ENCODE measurements around the gene PCDHA2.
"Not testable (repeated sequence)": the region's sequence is repeated elsewhere in the genome, so short reads cannot be mapped to it uniquely, and the experiment has no call there.

The PCDHA2 gene

DNA sequence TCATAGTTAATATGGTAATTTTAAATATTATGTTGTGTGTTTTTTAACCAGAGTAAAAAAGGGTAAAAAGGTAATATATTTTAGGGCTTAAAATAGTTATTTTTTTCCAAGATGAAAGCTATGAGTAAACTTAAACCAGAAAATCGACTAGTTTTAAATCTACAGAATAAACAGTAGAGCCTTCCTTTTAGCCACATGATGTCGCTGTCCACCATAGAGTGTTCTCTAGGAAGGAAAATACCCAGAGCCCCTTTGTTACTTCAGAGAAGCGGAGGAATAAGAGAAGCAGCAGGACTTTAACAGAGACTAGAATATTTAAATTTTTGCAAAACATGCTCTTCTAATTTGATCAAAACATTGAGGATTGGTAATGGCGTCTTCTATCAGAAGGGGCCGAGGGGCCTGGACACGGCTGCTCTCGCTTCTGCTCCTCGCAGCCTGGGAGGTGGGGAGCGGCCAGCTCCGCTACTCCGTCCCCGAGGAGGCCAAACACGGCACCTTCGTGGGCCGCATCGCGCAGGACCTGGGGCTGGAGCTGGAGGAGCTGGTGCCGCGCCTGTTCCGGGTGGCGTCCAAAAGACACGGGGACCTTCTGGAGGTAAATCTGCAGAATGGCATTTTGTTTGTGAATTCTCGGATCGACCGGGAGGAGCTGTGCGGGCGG lies at the start of gene PCDHA2:
Gene PCDHA2, plus strand, starts transcription at position 258 of the 664 bp plus-strand sequence.
- DNase-seq, result no peak

DNA sequence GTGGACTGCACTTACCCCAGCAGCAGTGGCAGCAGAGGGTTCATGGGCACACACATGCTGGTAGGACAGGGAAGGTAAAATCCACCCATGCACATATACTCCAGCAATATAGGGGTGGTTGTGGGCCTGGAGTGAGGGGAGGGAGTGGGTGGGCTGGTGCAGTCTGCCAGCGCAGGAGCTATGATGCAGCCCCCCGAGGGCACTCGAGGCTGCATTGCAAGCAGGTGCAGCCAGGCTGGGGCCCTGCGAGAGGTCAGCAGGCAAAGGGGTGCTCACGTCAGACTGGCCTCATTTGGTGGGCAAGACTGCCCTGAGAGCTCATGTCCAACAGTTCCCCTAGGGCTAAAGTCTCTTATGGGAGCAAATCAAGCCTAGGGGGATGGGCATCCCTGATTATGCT lies 41.1 kb upstream of the PCDHA2 start:
- no peak for DNase-seq

DNA sequence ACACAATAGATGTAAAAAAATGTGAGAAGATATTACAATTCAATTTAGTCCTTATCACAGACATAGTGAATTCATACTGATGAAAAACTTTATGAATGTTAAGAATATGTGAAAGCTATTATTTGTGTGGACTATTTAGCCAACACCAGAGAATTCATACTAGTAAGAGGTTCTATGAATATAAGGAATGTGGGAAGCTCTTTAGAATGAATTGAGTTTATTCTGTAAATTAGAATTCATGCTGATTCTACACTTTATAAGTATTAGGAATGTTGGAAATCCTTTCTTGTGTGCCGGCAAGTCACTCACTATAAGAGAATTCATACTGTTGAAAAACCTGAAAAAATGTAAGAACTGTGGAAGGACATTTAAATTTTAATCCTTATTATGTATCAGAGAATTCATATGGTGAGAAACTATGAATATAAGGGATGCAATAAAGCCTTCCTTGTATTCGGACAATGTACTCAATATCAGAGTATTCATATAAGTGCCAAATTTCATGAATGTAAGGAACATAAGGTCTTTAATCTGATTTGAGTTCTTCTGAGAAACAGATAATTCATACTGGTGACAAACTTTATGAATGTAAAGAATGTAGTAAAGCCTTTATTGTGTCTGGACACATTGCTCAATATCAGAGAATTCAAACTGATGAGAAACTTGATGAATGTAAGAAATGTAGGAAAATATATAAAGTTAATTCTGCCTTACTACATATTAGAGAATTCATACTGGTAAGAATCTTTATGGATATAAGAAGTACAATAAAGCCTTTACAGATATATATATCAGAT lies 30.3 kb upstream of the PCDHA2 start:
- no peak for DNase-seq

DNA sequence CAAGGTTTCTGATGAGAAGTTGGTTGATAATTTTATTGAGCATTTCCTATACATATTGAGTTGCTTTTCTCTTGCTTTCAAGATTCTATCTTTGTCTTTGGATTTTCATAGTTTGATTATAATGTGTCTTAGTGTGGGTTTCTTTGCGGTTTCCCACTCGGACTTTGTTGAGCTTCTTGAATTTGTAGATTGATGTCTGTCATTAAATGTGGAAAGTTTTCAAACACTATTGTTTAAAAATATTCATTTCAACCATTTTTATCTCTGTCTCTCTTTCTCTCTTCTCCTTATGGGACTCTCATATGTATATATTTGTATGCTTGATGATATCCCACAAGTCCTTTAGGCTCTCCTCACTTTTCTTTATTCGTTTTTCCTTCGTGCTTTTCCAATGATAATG lies 27.2 kb upstream of the PCDHA2 start:
- no peak for DNase-seq

DNA sequence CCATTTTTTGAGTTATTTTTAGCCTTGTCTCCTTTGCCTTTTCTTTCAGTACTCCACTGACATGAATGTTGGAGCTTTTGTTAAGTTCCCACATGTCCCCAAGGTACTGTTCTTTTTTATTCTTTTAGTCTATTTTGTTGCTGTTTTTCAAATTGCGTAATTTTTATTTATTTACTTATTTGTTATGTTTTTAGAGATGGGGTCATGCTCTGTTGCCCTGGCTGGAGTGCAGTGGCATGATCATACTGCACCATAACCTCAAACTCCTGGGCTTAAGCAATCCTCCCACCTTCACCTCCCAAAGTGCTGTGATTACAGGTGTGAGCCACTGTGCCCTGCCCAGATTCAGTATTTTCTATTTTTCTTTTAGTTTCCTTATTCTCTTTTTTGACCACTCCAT lies 14.1 kb upstream of the PCDHA2 start:
- no peak for DNase-seq

DNA sequence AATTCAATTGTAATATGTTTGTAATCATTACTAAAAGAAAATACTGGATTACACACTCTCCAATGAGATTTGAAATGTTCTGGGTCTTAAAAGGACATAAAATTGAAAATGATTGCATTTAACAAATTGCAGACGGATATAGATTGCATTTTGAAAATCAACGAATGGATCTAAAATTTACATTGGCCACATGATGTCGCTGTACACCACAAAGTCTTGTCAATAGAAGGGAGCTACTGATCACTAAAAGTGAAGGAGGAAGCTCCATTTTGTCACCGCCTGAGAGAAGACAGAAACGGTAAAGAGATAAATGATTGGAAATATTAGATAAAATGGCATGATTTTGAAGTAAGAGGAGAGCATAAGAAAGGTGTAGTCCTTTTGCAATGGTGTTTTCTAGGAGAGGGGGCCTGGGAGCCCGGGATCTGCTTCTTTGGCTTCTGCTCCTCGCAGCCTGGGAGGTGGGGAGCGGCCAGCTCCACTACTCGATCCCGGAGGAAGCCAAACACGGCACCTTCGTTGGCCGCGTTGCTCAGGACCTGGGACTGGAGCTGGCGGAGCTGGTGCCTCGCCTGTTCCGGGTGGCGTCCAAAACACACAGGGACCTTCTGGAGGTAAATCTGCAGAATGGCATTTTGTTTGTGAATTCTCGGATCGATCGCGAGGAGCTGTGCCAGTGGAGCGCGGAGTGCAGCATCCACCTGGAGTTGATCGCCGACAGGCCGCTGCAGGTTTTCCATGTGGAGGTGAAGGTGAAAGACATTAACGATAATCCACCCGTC lies 8.6 kb upstream of the PCDHA2 start, which contains the start of gene PCDHA1:
Gene PCDHA1, plus strand, starts transcription at position 236 of the 782 bp plus-strand sequence.
- no peak for DNase-seq

DNA sequence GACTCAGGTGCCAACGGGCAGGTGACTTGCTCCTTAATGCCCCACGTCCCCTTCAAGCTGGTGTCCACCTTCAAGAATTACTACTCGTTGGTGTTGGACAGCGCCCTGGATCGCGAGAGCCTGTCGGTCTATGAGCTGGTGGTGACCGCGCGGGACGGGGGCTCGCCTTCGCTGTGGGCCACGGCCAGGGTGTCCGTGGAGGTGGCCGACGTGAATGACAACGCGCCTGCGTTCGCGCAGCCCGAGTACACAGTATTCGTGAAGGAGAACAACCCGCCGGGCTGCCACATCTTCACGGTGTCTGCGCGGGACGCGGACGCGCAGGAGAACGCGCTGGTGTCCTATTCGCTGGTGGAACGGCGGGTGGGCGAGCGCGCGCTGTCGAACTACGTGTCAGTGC lies 7.2 kb upstream of the PCDHA2 start:
- DNase-seq, result not testable (repeated sequence)

DNA sequence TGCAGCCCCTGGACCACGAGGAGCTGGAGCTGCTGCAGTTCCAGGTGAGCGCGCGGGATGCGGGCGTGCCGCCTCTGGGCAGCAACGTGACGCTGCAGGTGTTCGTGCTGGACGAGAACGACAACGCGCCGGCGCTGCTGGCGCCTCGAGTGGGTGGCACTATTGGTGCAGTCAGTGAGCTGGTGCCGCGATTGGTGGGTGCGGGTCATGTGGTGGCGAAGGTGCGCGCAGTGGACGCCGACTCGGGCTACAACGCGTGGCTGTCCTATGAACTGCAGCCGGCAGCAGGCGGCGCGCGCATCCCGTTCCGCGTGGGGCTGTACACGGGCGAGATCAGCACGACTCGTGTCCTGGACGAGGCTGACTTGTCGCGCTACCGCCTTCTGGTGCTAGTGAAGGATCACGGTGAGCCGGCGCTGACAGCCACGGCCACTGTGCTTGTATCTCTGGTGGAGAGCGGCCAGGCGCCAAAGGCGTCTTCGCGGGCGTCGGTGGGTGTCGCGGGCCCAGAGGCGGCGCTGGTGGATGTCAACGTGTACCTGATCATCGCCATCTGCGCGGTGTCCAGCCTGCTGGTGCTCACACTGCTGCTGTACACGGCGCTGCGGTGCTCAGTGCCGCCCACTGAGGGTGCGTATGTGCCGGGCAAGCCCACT lies 6.7 kb upstream of the PCDHA2 start:
- DNase-seq, result not testable (repeated sequence)

DNA sequence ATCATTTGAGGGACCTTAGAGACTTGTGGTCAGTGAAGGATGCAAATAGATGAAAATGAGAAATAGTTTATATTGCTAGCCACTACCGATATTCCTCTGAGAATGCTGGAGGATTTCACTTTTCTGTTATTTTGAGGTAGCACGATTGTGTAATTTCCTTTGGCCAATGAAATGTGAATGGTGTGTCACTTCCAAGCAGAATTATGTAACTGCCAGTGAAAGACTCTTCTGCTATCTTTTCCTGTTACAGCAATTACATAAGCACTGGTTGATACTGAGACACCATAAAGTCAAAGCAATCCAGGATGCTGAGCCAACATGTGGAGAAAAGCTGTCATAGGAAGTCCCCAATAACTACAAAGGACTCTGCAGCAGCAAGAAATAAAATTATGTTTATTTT lies 3.6 kb upstream of the PCDHA2 start:
- DNase-seq, result no peak

DNA sequence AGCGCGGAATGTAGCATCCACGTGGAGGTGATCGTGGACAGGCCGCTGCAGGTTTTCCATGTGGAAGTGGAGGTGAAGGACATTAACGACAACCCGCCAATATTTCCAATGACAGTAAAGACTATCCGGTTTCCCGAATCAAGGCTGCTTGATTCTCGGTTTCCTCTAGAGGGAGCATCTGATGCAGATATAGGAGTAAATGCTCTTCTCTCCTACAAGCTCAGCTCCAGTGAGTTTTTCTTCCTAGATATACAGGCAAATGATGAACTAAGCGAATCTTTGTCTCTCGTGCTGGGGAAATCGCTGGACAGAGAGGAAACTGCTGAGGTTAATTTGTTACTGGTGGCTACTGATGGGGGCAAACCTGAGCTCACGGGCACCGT lies 598 bp downstream of the PCDHA2 start:
- no peak for DNase-seq

DNA sequence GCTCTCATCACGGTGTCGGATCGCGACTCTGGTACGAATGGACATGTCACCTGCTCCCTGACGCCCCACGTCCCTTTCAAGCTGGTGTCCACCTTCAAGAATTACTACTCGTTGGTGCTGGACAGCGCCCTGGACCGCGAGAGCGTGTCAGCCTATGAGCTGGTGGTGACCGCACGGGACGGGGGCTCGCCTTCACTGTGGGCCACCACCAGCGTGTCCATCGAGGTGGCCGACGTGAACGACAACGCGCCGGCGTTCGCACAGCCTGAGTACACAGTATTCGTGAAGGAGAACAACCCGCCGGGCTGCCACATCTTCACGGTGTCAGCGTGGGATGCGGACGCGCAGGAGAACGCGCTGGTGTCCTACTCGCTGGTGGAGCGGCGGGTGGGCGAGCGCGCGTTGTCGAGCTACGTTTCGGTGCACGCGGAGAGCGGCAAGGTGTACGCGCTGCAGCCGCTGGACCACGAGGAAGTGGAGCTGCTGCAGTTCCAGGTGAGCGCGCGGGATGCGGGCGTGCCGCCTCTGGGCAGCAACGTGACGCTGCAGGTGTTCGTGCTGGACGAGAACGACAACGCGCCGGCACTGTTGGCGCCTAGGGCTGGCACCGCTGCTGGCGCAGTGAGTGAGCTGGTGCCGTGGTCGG lies 1.5 kb downstream of the PCDHA2 start:
- DNase-seq, result not testable (repeated sequence)

DNA sequence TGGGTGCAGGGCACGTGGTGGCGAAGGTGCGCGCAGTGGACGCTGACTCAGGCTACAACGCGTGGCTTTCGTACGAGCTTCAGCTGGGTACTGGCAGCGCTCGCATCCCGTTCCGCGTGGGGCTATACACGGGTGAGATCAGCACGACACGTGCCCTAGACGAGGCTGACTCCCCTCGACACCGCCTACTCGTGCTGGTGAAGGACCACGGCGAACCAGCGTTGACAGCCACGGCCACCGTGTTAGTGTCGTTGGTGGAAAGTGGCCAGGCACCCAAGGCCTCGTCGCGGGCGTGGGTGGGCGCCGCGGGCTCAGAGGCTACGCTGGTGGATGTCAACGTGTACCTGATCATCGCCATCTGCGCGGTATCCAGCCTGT lies 2.1 kb downstream of the PCDHA2 start:
- no peak for DNase-seq

DNA sequence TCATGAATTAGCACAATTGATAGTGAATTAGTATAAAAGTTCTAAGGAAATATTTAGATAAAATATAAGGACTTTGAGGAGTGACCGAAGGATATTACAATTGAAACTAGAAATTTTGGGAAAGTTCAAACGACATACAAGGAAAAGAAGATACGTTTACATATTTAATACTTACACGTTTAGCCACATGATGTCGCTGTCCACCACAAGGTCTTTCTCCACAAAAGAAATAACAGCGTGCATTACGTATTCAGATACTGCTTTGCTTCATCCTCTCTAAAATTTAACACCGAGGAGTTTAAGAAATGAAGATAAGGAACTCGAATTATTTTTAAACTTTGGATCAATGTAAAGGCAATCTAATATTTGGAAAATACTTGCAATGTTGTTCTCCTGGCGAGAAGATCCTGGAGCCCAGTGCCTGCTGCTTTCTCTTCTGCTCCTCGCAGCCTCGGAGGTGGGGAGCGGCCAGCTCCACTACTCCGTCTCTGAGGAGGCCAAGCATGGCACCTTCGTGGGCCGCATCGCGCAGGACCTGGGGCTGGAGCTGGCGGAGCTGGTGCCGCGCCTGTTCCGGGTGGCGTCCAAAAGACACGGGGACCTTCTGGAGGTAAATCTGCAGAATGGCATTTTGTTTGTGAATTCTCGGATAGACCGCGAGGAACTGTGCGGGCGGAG lies 6.3 kb downstream of the PCDHA2 start, which contains the start of gene PCDHA3:
Gene PCDHA3, plus strand, starts transcription at position 242 of the 678 bp plus-strand sequence.
- DNase-seq, result no peak

DNA sequence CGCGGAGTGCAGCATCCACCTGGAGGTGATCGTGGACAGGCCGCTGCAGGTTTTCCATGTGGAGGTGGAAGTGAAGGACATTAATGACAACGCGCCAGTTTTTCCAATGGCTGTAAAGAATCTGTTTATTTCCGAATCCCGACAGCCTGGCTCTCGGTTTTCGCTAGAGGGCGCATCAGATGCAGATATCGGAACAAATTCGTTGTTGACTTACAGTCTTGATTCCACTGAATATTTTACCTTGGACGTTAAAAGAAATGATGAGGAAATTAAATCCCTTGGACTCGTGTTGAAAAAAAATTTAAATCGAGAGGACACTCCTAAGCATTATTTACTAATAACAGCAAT lies 6.8 kb downstream of the PCDHA2 start:
- no peak for DNase-seq

DNA sequence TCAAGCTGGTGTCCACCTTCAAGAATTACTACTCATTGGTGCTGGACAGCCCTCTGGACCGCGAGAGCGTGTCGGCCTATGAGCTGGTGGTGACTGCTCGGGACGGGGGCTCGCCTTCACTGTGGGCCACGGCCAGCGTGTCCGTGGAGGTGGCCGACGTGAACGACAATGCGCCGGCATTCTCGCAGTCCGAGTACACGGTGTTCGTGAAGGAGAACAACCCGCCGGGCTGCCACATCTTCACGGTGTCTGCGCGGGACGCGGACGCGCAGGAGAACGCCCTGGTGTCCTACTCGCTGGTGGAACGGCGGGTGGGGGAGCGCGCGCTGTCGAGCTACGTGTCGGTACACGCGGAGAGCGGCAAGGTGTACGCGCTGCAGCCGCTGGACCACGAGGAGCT lies 7.7 kb downstream of the PCDHA2 start:
- DNase-seq, result not testable (repeated sequence)

DNA sequence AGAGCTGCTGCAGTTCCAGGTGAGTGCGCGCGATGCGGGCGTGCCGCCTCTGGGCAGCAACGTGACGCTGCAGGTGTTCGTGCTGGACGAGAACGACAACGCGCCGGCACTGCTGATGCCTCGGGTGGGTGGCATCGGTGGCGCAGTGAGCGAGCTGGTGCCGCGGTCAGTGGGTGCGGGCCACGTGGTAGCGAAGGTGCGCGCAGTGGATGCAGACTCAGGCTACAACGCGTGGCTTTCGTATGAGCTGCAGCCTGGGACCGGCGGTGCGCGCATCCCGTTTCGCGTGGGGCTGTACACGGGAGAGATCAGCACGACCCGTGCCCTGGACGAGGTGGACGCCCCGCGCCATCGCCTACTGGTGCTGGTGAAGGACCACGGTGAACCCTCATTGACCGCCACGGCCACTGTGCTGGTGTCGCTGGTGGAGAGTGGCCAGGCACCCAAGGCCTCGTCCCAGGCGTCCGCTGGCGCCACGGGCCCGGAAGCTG lies 8.2 kb downstream of the PCDHA2 start:
- DNase-seq, result no peak

DNA sequence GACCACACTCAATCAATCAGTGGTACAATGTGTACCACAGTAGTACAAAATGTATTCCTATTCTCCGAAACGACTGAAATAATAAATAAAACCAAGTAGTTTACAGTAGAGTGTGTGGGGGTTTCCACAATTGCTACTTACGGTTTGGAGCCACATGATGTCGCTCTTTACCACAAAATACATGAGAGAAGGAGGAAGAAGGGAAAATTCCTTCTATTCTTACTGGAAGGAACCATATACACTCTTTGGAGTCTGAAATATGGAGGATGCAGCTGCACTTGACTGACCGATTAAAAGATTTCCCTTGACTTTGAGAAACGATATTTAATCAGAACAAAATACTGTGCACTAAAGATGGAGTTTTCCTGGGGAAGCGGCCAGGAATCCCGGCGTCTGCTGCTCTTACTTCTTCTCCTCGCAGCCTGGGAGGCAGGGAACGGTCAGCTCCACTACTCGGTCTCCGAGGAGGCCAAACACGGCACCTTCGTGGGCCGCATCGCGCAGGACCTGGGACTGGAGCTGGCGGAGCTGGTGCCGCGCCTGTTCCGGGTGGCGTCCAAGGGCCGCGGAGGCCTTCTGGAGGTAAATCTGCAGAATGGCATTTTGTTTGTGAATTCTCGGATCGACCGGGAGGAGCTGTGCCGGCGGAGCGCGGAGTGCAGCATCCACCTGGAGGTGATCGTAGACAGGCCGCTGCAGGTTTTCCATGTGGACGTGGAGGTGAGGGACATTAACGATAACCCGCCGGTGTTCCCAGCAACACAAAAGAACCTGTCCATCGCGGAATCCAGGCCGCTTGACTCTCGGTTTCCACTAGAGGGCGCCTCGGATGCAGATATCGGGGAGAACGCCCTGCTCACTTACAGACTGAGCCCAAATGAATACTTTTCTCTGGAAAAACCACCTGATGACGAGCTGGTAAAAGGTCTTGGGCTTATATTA lies 12.5 kb downstream of the PCDHA2 start, which contains the start of gene PCDHA4:
Gene PCDHA4, plus strand, starts transcription at position 235 of the 942 bp plus-strand sequence.
- DNase-seq, result no peak

DNA sequence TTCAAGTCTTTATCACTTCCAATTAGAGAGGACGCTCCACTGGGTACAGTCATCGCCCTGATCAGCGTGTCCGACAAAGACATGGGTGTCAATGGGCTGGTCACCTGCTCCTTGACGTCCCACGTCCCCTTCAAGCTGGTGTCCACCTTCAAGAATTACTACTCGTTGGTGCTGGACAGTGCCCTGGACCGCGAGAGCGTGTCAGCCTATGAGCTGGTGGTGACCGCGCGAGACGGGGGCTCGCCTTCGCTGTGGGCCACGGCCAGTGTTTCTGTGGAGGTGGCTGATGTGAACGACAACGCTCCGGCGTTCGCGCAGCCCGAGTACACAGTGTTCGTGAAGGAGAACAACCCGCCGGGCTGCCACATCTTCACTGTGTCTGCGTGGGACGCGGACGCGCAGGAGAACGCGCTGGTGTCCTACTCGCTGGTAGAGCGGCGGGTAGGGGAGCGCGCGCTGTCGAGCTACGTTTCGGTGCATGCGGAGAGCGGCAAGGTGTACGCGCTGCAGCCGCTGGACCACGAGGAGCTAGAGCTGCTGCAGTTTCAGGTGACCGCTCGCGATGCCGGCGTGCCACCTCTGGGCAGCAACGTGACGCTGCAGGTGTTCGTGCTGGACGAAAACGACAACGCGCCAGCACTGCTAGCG lies 13.7 kb downstream of the PCDHA2 start:
- not testable (repeated sequence) for DNase-seq

DNA sequence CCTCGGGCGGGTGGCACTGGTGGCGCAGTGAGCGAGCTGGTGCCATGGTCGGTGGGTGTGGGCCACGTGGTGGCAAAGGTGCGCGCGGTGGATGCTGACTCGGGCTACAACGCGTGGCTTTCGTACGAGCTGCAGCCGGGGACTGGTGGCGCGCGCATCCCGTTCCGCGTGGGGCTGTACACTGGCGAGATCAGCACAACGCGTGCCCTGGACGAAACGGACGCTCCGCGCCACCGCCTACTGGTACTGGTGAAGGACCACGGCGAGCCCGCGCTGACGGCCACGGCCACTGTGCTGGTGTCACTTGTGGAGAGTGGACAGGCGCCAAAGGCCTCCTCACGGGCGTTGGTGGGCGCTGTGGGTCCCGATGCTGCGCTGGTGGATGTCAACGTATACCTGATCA lies 14.2 kb downstream of the PCDHA2 start:
- no peak for DNase-seq
